Stimulated activated memory B cell treated with anti-CD40 and anti-IgM and Interleukin-4, amounts not matched to agents 10 μg/mL and 1 μg/mL and 100 μg/mL, for 72 hours (primary cell): ENCODE results near the gene RAB3A.
A peak's percentile ranks its signal among the peaks of the same experiment; 100 is the strongest.

Source experiments
- ATAC-seq: fragments of 150-1000 bp; cut with Tn5 transposase; 2 replicates; pipeline ENCODE4 v1.10.0; 2021
- H3K27ac Mint-ChIP-seq: one replicate; pipeline ENCODE4 v1.8.0; 2022; ENCODE audit warnings: mild to moderate bottlenecking, mixed read lengths
- H3K27me3 Mint-ChIP-seq: one replicate; pipeline ENCODE4 v1.8.0; 2022; ENCODE audit warnings: mixed read lengths
- H3K36me3 Mint-ChIP-seq: one replicate; pipeline ENCODE4 v1.8.0; 2022; ENCODE audit warnings: mixed read lengths
- H3K4me1 Mint-ChIP-seq: one replicate; pipeline ENCODE4 v1.8.0; 2022; ENCODE audit warnings: mixed read lengths
- H3K4me3 Mint-ChIP-seq: one replicate; pipeline ENCODE4 v1.8.0; 2022; ENCODE audit warnings: mild to moderate bottlenecking, moderate library complexity, mixed read lengths
- H3K9me3 Mint-ChIP-seq: one replicate; pipeline ENCODE4 v1.8.0; 2022; ENCODE audit warnings: mixed read lengths

Gene RAB3A

DNA sequence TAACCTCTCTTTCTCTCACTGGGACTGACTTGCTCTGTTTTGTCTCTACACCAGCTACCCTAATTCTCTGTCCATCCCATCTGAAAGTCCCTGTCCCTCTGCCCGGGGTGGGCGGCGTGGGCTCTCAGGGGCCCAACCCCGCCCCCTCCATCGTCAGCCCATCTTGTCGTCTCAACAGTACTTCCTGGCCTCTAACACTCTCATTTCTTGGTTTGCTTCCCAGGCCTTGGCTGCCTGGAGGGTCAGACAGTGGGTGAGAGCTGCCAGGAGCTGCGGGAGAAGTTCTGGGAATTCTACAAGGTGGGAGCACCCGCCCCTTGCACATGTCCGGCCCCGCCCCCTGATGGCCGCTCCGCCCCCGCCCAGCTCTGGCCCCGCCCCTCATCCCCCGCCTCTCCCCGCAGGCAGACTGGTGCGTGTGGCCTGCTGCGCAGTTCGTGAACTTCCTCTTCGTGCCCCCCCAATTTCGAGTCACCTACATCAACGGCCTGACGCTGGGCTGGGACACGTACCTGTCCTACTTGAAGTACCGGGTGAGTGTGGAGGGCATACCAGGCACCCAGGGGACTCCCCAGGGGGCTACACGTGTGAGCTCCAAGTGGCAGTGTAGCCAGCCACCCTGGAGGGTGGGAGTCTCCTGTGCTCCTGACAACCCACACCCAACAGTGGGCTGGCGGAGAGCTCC lies 9.1 kb downstream of the RAB3A start:
- Mint-ChIP-seq H3K4me3 (peak overlapping the region; percentile 76), H3K9me3 (no peaks in the 10 kb centered on the region), H3K4me1 (peaks cover 30% of the 10 kb centered on the region), H3K27me3 (no peaks in the 10 kb centered on the region), H3K36me3 (peaks cover 22% of the 10 kb centered on the region), H3K27ac (peak overlapping the region; percentile 93)
- ATAC-seq: no peak

DNA sequence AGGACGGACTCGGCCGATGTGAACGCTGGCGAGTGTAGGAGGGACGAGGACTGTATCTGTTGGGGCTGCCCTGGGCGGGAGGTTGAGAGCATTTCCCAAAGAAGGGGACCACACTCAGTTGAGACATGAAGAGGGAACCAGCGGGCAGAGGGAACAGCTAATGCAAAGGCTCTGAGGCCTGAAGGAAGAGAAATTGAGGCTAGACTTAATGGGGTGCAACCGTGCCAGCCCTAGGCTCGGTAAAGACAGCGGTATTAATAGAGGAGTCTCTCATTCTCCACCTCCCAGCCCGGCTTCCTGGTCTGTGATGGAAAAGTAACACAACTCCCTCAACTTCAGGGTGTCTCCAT lies 9.7 kb downstream of the RAB3A start:
- no peaks in the 10 kb centered on the region for H3K9me3 Mint-ChIP-seq
- H3K4me1 Mint-ChIP-seq: peaks cover 30% of the 10 kb centered on the region
- no peak for ATAC-seq
- H3K27ac Mint-ChIP-seq: peak overlapping the region; percentile 93
- peak overlapping the region; percentile 76 for H3K4me3 Mint-ChIP-seq
- peaks cover 22% of the 10 kb centered on the region for H3K36me3 Mint-ChIP-seq
- no peaks in the 10 kb centered on the region for H3K27me3 Mint-ChIP-seq

DNA sequence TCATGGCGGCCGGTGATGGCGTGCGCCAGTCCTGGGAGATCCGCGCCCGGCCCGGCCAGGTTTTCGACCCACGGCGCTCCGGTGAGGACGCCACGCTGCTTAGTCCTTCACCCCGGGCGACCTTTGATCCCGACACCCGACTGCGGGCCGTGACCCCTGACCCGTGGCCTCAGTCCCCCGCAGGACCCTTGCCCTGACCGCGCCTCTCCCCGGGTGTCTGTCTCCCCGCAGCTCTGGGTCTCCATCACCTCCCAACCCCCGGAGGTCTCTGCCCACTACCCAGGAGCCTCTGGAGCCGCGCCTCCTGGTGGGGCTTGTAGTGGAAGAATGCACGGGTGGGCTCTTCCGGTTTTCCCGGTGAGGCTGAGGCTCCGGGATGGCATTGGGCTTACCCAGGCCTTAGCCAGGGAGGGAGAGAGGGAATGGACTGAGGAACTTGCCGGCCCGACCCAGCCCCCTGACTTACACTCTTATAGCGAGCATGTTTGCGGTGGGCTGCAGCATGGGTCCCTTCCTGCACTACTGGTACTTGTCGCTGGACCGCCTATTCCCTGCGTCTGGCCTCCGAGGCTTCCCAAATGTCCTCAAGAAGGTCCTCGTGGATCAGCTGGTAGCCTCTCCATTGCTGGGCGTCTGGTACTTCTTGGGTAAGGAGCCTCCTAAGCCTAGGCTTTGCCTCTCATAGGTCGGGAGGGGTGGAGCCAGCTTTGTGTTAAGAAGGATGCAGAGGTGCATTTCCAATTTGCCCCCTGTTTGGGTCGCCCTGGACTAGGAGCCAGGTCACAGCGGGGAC lies 10.3 kb downstream of the RAB3A start:
- Mint-ChIP-seq H3K9me3 (no peaks in the 10 kb centered on the region), H3K4me3 (peak overlapping the region; percentile 76), H3K36me3 (peaks cover 19% of the 10 kb centered on the region), H3K27me3 (no peaks in the 10 kb centered on the region), H3K4me1 (peaks cover 30% of the 10 kb centered on the region), H3K27ac (peak overlapping the region; percentile 93)
- ATAC-seq: peak; percentile 11

DNA sequence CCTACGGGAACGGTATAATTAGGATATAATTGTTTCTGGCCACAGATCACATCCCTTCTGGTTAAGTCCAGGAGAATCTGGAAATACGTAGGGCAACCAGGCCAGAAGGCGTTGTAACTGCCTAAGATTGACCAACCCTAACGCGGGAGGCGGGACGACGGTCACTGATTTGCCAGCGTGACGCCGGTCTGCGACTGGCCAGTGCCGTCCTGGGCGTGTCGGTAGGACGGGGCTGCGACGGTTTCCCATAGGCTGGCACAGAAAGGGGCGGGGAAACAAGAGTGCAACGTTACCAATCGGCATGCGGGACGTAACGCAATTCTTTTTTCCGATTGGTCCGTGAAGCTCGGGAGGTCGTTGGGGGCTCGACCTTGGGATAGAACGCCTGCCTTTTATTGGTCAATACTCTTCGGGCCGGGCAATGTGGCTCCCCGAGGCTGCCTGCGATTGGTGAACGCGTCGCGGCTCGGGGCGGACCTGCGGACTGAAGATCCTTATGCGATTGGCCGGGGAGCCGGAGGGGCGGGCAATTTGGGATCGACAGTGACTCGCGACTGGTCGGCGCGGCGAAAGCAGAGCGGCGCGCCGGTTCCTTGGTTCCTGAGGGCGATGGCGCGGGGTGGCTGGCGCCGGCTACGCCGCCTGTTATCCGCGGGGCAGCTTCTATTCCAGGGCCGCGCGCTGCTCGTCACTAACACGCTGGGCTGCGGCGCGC lies 11.0 kb downstream of the RAB3A start, which contains the start of gene MPV17L2:
MPV17L2 (plus strand) TSS at position 546 of the 715 bp plus-strand sequence; CDS start at position 610, 64 bp downstream.
- H3K9me3 Mint-ChIP-seq: no peaks in the 10 kb centered on the region
- H3K4me1 Mint-ChIP-seq: peaks cover 30% of the 10 kb centered on the region
- H3K4me3 Mint-ChIP-seq: peak within 1 kb of the TSS; percentile 76
- H3K36me3 Mint-ChIP-seq: peaks cover 12% of the 10 kb centered on the region
- ATAC-seq: peak; percentile 96
- H3K27ac Mint-ChIP-seq: peak within 1 kb of the TSS; percentile 93
- no peaks in the 10 kb centered on the region for H3K27me3 Mint-ChIP-seq

DNA sequence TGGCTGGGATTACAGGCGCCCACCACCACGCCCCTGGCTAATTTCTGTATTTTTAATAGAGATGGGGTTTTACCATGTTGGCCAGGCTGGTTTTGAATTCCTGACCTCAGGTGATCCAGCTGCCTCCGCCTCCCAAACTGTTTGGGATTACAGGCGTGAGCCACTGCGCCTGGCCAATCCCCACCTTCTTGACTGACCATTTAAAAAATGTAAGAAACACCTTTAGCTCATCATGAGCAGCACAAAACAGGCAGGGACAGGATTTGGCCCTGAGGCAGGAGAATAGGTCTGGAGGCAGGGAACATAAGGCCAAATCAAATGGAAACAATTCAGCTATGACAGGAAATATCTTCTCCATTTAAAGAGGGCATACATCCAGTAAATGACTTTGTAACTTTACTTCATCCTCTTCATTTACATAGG lies 12.2 kb downstream of the RAB3A start:
- H3K27me3 Mint-ChIP-seq: no peaks in the 10 kb centered on the region
- no peaks in the 10 kb centered on the region for H3K9me3 Mint-ChIP-seq

DNA sequence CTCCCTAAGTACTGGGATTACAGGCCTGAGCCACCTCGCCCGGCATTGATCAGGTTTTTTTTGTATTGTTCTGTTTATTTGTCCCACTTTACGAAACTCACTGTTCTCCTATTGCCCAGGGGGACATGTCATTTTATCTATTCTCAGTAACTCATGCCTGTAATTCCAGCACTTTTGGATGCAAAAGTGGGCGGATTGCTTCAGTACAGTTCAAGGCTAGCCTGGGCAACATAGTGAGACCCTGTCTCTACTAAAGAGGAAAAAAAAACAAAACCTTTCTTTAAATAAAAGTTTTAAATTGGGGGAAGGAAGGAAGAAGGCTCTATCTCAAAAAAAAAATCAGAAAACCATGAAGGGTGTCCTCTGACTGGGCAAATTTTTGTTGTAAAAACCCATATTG lies 13.6 kb downstream of the RAB3A start:
- Mint-ChIP-seq H3K9me3 (no peaks in the 10 kb centered on the region), H3K4me1 (peaks cover 29% of the 10 kb centered on the region), H3K4me3 (no peak overlapping the region), H3K36me3 (peaks cover 5% of the 10 kb centered on the region), H3K27me3 (no peaks in the 10 kb centered on the region), H3K27ac (no peak overlapping the region)
- no peak for ATAC-seq

More for the DNA sequence above, 12.2 kb downstream of the RAB3A start:
- peak overlapping the region; percentile 93 for H3K27ac Mint-ChIP-seq
- peak overlapping the region; percentile 76 for H3K4me3 Mint-ChIP-seq
- H3K4me1 Mint-ChIP-seq: peaks cover 30% of the 10 kb centered on the region
- peaks cover 11% of the 10 kb centered on the region for H3K36me3 Mint-ChIP-seq
- ATAC-seq: no peak

DNA sequence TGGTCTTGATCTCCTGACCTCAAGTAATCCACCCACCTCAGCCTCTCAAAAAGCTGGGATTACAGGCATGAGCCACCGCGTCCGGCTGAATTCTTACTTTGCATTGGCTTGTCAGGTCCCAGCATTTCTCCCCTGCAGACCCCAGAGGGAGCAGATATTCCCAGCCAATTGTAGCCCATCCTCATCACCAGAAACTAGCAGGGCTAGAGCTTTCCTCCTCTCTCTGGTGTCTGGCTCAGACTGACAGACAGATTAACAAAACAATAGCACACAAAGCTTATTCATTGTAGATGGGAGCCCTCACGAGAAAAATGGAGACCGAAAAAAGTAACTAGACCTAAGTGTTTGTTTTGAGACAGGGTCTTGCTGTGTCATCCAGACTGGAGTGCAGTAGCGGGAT lies 18.3 kb downstream of the RAB3A start:
- Mint-ChIP-seq H3K4me1 (peaks cover 18% of the 10 kb centered on the region), H3K36me3 (no peaks in the 10 kb centered on the region), H3K27me3 (no peaks in the 10 kb centered on the region), H3K4me3 (no peak overlapping the region), H3K27ac (peak overlapping the region; percentile 61), H3K9me3 (no peaks in the 10 kb centered on the region)
- no peak for ATAC-seq

DNA sequence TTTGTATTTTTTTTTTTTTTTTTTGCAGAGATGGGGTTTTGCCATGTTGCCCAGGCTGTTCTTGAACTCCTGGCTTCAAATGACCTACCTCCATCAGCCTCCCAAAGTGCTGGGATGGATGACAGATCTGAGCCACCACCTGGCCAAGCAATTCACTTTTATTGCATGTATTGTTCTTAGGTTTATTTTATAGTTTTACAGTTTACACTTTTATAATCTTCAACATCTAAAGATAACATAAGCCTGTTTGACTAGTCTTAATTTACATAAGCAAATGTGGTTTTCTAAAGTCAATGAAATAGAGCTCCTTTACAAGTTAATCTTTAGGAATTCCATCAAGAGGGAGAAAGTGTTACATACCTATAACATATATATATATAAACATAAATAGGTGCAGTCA lies 20.3 kb downstream of the RAB3A start:
- Mint-ChIP-seq H3K4me1 (peaks cover 33% of the 10 kb centered on the region), H3K4me3 (no peak overlapping the region), H3K27me3 (no peaks in the 10 kb centered on the region), H3K27ac (no peak overlapping the region), H3K36me3 (peaks cover 11% of the 10 kb centered on the region), H3K9me3 (no peaks in the 10 kb centered on the region)
- ATAC-seq: no peak

DNA sequence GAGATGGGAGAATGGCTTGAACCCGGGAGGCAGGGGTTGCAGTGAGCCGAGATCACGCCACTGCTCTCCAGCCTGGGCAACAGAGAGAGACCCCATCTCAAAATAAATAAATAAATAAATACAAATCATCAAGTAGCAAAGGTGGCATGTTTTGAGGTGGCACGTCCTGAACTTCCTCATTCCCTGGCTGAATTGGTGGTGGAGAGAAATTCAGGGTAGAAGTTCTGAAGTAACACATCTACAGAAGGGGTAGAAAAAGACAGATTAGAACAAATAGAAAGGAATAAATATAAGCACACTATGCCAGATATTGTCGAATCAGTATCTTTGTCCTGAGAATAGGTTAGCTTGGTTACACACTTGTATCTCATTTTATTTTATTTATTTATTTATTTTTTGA lies 23.9 kb downstream of the RAB3A start:
- no peak for ATAC-seq
- H3K9me3 Mint-ChIP-seq: no peaks in the 10 kb centered on the region
- H3K36me3 Mint-ChIP-seq: peaks cover 44% of the 10 kb centered on the region
- H3K27ac Mint-ChIP-seq: peak overlapping the region; percentile 74
- H3K4me1 Mint-ChIP-seq: peaks cover 60% of the 10 kb centered on the region
- H3K4me3 Mint-ChIP-seq: no peak overlapping the region
- no peaks in the 10 kb centered on the region for H3K27me3 Mint-ChIP-seq

DNA sequence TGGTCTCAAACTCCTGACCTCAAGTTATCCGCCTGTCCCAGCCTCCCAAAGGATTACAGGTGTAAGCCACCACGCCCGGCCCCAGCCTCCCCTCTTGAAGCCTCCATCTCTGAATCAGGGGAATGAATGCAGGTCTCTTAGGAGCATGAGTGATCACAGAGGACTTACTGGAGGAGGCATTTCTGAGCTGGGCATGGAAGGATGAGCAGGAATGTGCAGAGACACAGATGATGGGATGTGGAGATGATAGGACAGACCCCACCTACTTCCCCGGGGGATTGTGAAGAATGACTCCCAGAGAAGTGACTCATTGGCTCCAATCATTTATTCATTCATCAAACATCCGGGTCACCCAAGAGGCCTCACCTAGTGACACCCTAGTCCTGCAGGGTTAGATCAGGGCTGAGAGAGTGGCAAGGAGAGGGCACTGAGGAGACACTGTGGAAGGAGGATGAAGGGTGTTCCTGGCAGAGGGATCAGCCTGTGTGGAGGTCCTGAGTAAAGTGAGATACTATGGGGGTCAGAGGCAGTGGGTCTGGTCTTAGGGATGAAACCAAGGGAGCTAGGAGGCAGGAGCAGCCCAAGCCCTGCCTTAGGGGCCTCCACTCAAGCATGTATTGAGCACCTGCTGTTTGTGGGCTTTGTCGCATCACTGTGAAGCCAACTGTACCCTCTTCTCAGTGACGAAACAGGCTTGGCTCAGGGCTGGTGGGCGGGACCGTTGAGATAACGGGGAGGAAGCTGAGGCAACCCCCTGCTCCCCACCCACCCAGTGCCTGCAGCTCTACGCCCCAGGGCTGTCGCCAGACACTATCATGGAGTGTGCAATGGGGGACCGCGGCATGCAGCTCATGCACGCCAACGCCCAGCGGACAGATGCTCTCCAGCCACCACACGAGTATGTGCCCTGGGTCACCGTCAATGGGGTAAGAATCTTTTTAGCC lies 27.2 kb downstream of the RAB3A start:
- H3K36me3 Mint-ChIP-seq: peaks cover 55% of the 10 kb centered on the region
- H3K27me3 Mint-ChIP-seq: no peaks in the 10 kb centered on the region
- H3K4me3 Mint-ChIP-seq: peak overlapping the region; percentile 94
- ATAC-seq: no peak
- H3K4me1 Mint-ChIP-seq: peaks cover 77% of the 10 kb centered on the region
- H3K9me3 Mint-ChIP-seq: no peaks in the 10 kb centered on the region
- H3K27ac Mint-ChIP-seq: peak overlapping the region; percentile 74

DNA sequence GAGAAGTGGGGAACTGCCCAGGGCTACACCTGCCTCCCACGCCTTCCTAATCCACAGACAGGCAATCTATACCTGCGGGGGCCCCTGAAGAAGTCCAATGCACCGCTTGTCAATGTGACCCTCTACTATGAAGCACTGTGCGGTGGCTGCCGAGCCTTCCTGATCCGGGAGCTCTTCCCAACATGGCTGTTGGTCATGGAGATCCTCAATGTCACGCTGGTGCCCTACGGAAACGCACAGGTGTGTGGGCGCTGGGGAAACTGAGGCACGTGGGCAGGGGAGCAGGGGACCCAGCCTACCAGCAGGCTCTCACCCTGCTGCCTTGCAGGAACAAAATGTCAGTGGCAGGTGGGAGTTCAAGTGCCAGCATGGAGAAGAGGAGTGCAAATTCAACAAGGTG lies 28.9 kb downstream of the RAB3A start:
- H3K27ac Mint-ChIP-seq: peak overlapping the region; percentile 92
- no peaks in the 10 kb centered on the region for H3K9me3 Mint-ChIP-seq
- H3K4me1 Mint-ChIP-seq: peaks cover 81% of the 10 kb centered on the region

DNA sequence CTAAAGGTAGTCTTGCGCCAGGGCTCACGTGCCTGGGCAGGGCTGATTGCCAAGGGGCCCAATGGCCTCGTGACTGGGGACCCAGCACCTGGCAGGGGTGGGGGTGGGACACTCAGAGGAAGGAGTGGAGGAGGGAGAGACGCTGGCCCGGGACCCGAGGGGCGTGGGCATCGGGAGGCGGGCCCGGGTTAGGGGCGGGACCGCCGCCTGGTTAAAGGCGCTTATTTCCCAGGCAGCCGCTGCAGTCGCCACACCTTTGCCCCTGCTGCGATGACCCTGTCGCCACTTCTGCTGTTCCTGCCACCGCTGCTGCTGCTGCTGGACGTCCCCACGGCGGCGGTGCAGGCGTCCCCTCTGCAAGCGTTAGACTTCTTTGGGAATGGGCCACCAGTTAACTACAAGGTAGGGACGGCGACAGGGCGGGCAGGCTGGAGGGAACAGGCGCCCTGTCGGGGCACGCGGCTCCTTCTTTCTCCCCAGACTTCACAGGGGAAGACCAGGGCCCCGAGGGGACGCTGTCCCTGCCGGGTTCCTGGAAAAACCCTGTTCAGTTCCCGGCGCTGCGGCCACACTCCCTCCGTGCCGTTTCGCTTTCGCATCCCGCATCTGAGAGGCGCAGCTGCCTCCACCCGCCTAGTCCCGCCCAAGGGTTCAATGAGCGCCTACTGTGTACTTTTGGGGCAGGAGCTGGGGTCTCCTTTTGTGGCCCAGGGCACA lies 30.1 kb downstream of the RAB3A start, which contains the start of gene IFI30:
IFI30 (plus strand) TSS at position 242 of the 717 bp plus-strand sequence; CDS start at position 271, 29 bp downstream.
- no peaks in the 10 kb centered on the region for H3K27me3 Mint-ChIP-seq
- H3K27ac Mint-ChIP-seq: peak within 1 kb of the TSS; percentile 92
- H3K9me3 Mint-ChIP-seq: no peaks in the 10 kb centered on the region
- H3K4me1 Mint-ChIP-seq: peaks cover 80% of the 10 kb centered on the region
- H3K4me3 Mint-ChIP-seq: peak within 1 kb of the TSS; percentile 94
- H3K36me3 Mint-ChIP-seq: peaks cover 52% of the 10 kb centered on the region
- peak; percentile 82 for ATAC-seq

More for the DNA sequence above, 28.9 kb downstream of the RAB3A start:
- Mint-ChIP-seq H3K27me3 (no peaks in the 10 kb centered on the region), H3K36me3 (peaks cover 55% of the 10 kb centered on the region), H3K4me3 (peak overlapping the region; percentile 94)
- ATAC-seq: no peak

DNA sequence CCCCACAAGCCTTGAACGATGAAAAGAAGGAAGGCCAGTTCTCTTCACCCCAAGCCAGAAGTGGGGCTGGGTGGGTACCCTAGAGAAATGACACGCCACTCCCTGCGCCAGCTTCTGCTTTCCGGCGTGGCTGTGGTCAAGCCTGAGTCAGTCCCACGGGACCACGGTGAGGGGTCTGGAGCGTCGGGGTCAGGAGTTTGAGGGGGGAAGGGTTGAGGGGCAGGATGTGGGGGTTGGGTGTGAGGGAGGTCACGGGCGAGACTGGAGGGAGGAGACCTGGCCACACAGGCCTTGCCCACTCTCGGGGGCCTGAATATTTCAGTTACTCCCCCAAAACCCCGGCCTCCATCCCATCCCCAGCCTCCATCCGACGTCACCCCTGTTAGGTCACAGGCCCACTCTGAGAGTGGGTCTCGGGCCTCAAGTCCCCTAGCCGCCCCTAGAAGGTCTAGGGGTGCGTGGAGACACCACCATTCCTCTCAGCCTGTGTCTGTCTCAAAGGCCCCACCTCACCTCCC lies 30.7 kb downstream of the RAB3A start:
- Mint-ChIP-seq H3K9me3 (no peaks in the 10 kb centered on the region), H3K27ac (peak overlapping the region; percentile 92)
- peak; percentile 59 for ATAC-seq

More for the DNA sequence above, 30.7 kb downstream of the RAB3A start:
- Mint-ChIP-seq H3K4me3 (peak overlapping the region; percentile 94), H3K27me3 (no peaks in the 10 kb centered on the region), H3K36me3 (peaks cover 50% of the 10 kb centered on the region), H3K4me1 (peaks cover 81% of the 10 kb centered on the region)
